SK-N-SH treated with all-trans-retinoic acid at 6 μM for 48 hours (cell line): ENCODE results near the gene PRRT1.

Experiments used
- ARNTL ChIP-seq: fragments of 450-650 bp; formaldehyde crosslinking; IDR thresholded peaks from 2 replicates; pipeline ENCODE4 v1.5.0; 2020; ENCODE audit warnings: low read depth, mild to moderate bottlenecking, moderate library complexity, borderline replicate concordance
- CSDC2 ChIP-seq: fragments of 250-450 bp; sonication (Bioruptor Pico); IDR thresholded peaks from 2 replicates; pipeline ENCODE4 v1.5.0; 2020; ENCODE audit warnings: mild to moderate bottlenecking, moderate library complexity
- SNAI2 ChIP-seq: fragments of 250-450 bp; sonication (Bioruptor Pico); IDR thresholded peaks from 2 replicates; pipeline ENCODE4 v1.5.0; 2020; ENCODE audit warnings: mild to moderate bottlenecking, moderate library complexity
- ZC3H10 ChIP-seq: fragments of 250-450 bp; sonication (Bioruptor Pico); IDR thresholded peaks from 2 replicates; pipeline ENCODE4 v1.5.1; 2021; ENCODE audit warnings: mild to moderate bottlenecking, moderate library complexity
- ZFP30 ChIP-seq: fragments of 450-650 bp; formaldehyde crosslinking; IDR thresholded peaks from 2 replicates; pipeline ENCODE4 v1.5.0; 2022; ENCODE audit warnings: mild to moderate bottlenecking, moderate library complexity
- ZNF70 ChIP-seq: fragments of 450-650 bp; formaldehyde crosslinking; IDR thresholded peaks from 2 replicates; pipeline ENCODE4 v1.5.0; 2020; ENCODE audit warnings: mild to moderate bottlenecking, moderate library complexity
- TF ChIP-seq, protein P1 (sequence below): fragments of 250-450 bp; sonication (Bioruptor Pico); IDR thresholded peaks from 2 replicates; pipeline ENCODE4 v1.8.0; 2020; ENCODE audit warnings: mild to moderate bottlenecking, moderate library complexity, borderline replicate concordance
- TF ChIP-seq, protein P2 (sequence below): fragments of 250-450 bp; sonication (Bioruptor Pico); IDR thresholded peaks from 2 replicates; pipeline ENCODE4 v1.5.1; 2020; ENCODE audit warnings: low read depth, mild to moderate bottlenecking, moderate library complexity

DNA sequence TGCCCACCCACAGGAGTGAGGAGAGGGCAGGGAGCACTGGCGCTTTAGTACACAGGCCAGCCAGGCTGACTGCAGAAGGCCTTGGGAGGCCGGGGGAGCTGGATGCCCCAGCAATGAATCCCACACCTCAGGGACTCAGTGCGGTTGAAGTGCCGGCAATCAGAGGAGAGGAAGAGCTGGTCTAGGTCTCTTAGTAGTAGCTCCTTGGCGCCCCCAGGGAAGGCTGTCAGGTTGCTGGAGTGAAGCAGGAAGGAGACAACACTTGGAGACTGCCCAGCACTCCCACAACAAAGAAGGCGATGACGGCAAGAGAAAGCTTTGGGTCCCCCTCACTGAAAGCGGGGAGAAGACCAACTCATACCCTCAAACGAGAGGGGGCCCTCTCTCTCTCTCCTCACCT is 34.3 kb downstream of the PRRT1 start:
- no peak for TF ChIP-seq ZC3H10 (CRISPR knock-in tag)
- TF ChIP-seq, protein P1, sequence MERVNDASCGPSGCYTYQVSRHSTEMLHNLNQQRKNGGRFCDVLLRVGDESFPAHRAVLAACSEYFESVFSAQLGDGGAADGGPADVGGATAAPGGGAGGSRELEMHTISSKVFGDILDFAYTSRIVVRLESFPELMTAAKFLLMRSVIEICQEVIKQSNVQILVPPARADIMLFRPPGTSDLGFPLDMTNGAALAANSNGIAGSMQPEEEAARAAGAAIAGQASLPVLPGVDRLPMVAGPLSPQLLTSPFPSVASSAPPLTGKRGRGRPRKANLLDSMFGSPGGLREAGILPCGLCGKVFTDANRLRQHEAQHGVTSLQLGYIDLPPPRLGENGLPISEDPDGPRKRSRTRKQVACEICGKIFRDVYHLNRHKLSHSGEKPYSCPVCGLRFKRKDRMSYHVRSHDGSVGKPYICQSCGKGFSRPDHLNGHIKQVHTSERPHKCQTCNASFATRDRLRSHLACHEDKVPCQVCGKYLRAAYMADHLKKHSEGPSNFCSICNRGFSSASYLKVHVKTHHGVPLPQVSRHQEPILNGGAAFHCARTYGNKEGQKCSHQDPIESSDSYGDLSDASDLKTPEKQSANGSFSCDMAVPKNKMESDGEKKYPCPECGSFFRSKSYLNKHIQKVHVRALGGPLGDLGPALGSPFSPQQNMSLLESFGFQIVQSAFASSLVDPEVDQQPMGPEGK = no peak
- no peak for TF ChIP-seq ZNF70
- no peak for TF ChIP-seq ARNTL (CRISPR knock-in tag)
- no peak for TF ChIP-seq ZFP30 (CRISPR knock-in tag)
- TF ChIP-seq SNAI2 (CRISPR knock-in tag) = no peak
- TF ChIP-seq, protein P2, sequence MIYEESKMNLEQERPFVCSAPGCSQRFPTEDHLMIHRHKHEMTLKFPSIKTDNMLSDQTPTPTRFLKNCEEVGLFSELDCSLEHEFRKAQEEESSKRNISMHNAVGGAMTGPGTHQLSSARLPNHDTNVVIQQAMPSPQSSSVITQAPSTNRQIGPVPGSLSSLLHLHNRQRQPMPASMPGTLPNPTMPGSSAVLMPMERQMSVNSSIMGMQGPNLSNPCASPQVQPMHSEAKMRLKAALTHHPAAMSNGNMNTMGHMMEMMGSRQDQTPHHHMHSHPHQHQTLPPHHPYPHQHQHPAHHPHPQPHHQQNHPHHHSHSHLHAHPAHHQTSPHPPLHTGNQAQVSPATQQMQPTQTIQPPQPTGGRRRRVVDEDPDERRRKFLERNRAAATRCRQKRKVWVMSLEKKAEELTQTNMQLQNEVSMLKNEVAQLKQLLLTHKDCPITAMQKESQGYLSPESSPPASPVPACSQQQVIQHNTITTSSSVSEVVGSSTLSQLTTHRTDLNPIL = no peak
- no peak for TF ChIP-seq CSDC2 (CRISPR knock-in tag)
